Prostate gland (tissue), 2 donors: ENCODE measurements around the gene RCC2.

Experiments used
- POLR2A ChIP-seq: fragments of 450-650 bp; IDR thresholded peaks from one replicate; pipeline ENCODE4 v1.6.1; 2016; ENCODE audit warnings: antibody characterized with exemption, mild to moderate bottlenecking
- POLR2AphosphoS5 ChIP-seq: sonication (generic); formaldehyde crosslinking; IDR thresholded peaks from one replicate; pipeline ENCODE4 v1.6.1; 2017; ENCODE audit warnings: antibody characterized with exemption
- TF ChIP-seq, protein P1 (sequence below), 4 experiments: fragments of 200-600 bp in 2 of 4; fragments of 450-650 bp in 2 of 4; sonication (generic) in 2 of 4; IDR thresholded peaks; 1 replicate in 3 of 4; 2 replicates in 1 of 4; pipeline ENCODE4 v1.5.1; 2016 to 2019; ENCODE audit warnings: antibody characterized with exemption in 4 of 4, mild to moderate bottlenecking in 2 of 4, moderate library complexity in 2 of 4

DNA sequence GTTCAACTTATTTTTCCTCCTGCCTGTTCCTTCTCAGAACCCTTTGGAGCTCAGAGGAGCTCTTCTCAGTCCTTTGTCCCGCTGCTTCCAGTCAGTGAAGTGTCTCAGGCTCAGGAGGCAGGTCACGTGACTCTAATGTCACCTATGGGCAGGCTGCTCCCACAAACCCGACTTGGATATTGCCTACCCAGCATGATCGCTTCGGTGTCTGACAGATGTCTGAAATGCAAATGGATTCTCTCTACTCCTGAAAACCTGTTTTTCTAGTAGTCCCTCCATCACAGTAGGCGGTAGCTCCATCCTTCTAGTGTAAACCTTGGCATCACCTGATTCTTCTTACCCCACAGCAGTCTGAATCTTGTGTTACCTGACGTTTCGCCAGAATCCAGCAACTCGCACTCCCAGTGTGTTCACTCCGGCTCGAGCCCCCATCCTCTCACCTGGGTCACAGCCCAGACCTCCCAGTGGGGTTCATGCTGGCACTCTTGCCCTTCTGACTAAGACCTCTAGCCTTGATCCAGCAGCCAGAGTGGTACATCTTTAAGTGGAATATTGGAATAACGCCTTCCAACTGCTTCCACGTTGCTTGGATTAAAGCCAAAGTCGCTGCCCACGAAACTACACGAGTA lies 62.0 kb downstream of the RCC2 start:
- TF ChIP-seq POLR2A (no peak), POLR2AphosphoS5 (no peak)
- TF ChIP-seq, protein P1, sequence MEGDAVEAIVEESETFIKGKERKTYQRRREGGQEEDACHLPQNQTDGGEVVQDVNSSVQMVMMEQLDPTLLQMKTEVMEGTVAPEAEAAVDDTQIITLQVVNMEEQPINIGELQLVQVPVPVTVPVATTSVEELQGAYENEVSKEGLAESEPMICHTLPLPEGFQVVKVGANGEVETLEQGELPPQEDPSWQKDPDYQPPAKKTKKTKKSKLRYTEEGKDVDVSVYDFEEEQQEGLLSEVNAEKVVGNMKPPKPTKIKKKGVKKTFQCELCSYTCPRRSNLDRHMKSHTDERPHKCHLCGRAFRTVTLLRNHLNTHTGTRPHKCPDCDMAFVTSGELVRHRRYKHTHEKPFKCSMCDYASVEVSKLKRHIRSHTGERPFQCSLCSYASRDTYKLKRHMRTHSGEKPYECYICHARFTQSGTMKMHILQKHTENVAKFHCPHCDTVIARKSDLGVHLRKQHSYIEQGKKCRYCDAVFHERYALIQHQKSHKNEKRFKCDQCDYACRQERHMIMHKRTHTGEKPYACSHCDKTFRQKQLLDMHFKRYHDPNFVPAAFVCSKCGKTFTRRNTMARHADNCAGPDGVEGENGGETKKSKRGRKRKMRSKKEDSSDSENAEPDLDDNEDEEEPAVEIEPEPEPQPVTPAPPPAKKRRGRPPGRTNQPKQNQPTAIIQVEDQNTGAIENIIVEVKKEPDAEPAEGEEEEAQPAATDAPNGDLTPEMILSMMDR (IDR thresholded peaks at IDR 0.05), result no peak
